HepG2 (cell line): ENCODE measurements around the gene KRTAP10-2. TPM values are rescaled to one million over a fixed set of nuclear protein-coding genes. Genes with fewer than 3 reads are reported as not detected.
A peak's percentile ranks its signal among the peaks of the same experiment; 100 is the strongest.
"Not testable (repeated sequence)": the region's sequence is repeated elsewhere in the genome, so short reads cannot be mapped to it uniquely, and the experiment has no call there.

ENCODE experiments used
- ATAC-seq: fragments of 200-7000 bp; cut with Tn5 transposase; 3 replicates; pipeline ENCODE4 v1.9.1; 2020; ENCODE audit warnings: mild to moderate bottlenecking, moderate library complexity
- BruUV-seq: library from RNA; stranded (reverse); fragments of 400-500 nt; replicated peaks from 2 replicates; lab custom pipeline; 2021; lab: Mats Ljungman, UMichigan
- CTCF ChIA-PET: fragments of 300-600 bp; formaldehyde crosslinking; extraction: SDS; loops from one replicate; lab custom pipeline; 2021; ENCODE audit warnings: low total read pairs, inconsistent platforms, low intra/inter-chr PET ratio; lab: Yijun Ruan, JAX
- POLR2A ChIA-PET: fragments of 350-600 bp; sonication (Branson Sonifier 250); formaldehyde crosslinking; loops from one replicate; lab custom pipeline; 2020; ENCODE audit warnings: antibody characterized with exemption, inconsistent platforms; lab: Yijun Ruan, JAX
- DNase-seq: peaks from one replicate; pipeline ENCODE4 v3.0.0-alpha.2; 2015; ENCODE audit warnings: low spot score
- FAIRE-seq: peaks from 3 replicates; lab custom pipeline; 2011; peaks lifted over from hg19 to GRCh38; lab: Jason Lieb, UNC
- H2AFZ ChIP-seq: one replicate; pipeline ENCODE4 v1.6.1; 2011; ENCODE audit warnings: low read length, inconsistent platforms
- H3K27ac ChIP-seq: fragments of 300-600 bp; 3 replicates; pipeline ENCODE4 v1.8.0; 2011; ENCODE audit warnings: mixed run types, mild to moderate bottlenecking, mixed read lengths, low read length, inconsistent platforms; ENCODE audit not compliant: insufficient read depth; ENCODE audit errors: extremely low read length
- H3K27me3 ChIP-seq, 2 experiments: fragments of 200-600 bp in 1 of 2; 2 replicates in 1 of 2; 3 replicates in 1 of 2; pipeline versions ENCODE4 v1.6.0 to v1.8.0; 2011; ENCODE audit warnings: low read length in 2 of 2, mild to moderate bottlenecking in 2 of 2, moderate library complexity in 2 of 2, inconsistent platforms in 1 of 2; ENCODE audit not compliant: insufficient read depth in 2 of 2, control insufficient read depth in 1 of 2
- H3K36me3 ChIP-seq, 2 experiments: fragments of 200-600 bp in 1 of 2; replicated peaks in 1 of 2; 2 replicates in 1 of 2; 3 replicates in 1 of 2; pipeline versions ENCODE4 v1.5.1 to v1.8.0; 2011; ENCODE audit warnings: low read length in 2 of 2, inconsistent platforms in 1 of 2; ENCODE audit not compliant: insufficient read depth in 2 of 2, control insufficient read depth in 1 of 2
- H3K4me1 ChIP-seq: 2 replicates; pipeline ENCODE4 v1.5.1; 2012; ENCODE audit warnings: low read length, inconsistent platforms; ENCODE audit not compliant: insufficient read depth
- H3K4me2 ChIP-seq: 2 replicates; pipeline ENCODE4 v1.6.0; 2011; ENCODE audit warnings: low read depth, low read length, inconsistent platforms
- H3K4me3 ChIP-seq, 3 experiments: fragments of 200-600 bp in 1 of 3; sonication (generic), shearing (Covaris generic) in 1 of 3; replicated peaks in 1 of 3; 2 replicates each; pipeline ENCODE4 v1.5.1; 2011 to 2016; ENCODE audit warnings: low read length in 3 of 3, inconsistent platforms in 2 of 3, low read depth in 2 of 3, mild to moderate bottlenecking in 2 of 3, control low read depth in 1 of 3, mixed read lengths in 1 of 3; ENCODE audit not compliant: insufficient read depth in 1 of 3
- H3K79me2 ChIP-seq: one replicate; pipeline ENCODE4 v1.6.1; 2011; ENCODE audit warnings: low read length, inconsistent platforms; ENCODE audit not compliant: insufficient read depth
- H3K9ac ChIP-seq: 2 replicates; pipeline ENCODE4 v1.6.0; 2011; ENCODE audit warnings: mild to moderate bottlenecking, low read depth, low read length, inconsistent platforms; ENCODE audit not compliant: insufficient read depth
- H3K9me3 ChIP-seq: 2 replicates; pipeline ENCODE4 v1.5.1; 2012; ENCODE audit warnings: mild to moderate bottlenecking, low read length
- H4K20me1 ChIP-seq: 2 replicates; pipeline ENCODE4 v1.6.0; 2011; ENCODE audit warnings: inconsistent platforms, mild to moderate bottlenecking, low read length, moderate library complexity; ENCODE audit not compliant: insufficient read depth
- ZMYM3 ChIP-seq: sonication (generic); formaldehyde crosslinking; IDR thresholded peaks from 2 replicates; pipeline ENCODE4 v1.5.1; 2020; ENCODE audit warnings: mild to moderate bottlenecking, missing genetic modification reagents
- WGBS: methylation state at CpG from one replicate; pipeline ENCODE4 v1.1.6; 2017; ENCODE audit warnings: low lambda C conversion rate; 5-methylcytosine and 5-hydroxymethylcytosine counted together
- in situ Hi-C: cut with HindIII; loops from 2 replicates; pipeline ENCODE4 v1.10.0; 2017; ENCODE audit warnings: low pct_unique_long_range_greater_than_20kb; ENCODE audit not compliant: extremely low pct_ligation_motif_present
- intact Hi-C: fragments of 100-400 bp; cut with micrococcal nuclease; formaldehyde crosslinking; loops from one replicate; pipeline ENCODE4 v1.10.0; 2022; ENCODE audit not compliant: unreplicated experiment
- polyA plus RNA-seq, 8 experiments: library from polyadenylated mRNA; depleted of rRNA in 3 of 8; stranded (reverse) in 7 of 8; unstranded in 1 of 8; fragments of >200 nt; fragmentation: Illumina TruSeq in 4 of 8; extraction: Trizol in 4 of 8; gene quantifications; 2 replicates each; pipeline versions ENCODE4 v1.2.1 to v1.2.3, GENCODE V29; 2011 to 2016; ENCODE audit warnings: low read depth in 4 of 8, missing spikeins in 1 of 8, mixed read lengths in 1 of 8; ENCODE audit not compliant: insufficient read depth in 1 of 8
- total RNA-seq, 5 experiments: library from RNA; depleted of rRNA; stranded (reverse); fragments of >200 nt; fragmentation: Illumina TruSeq; extraction: Trizol; gene quantifications; 2 replicates each; pipeline ENCODE4 v1.2.3, GENCODE V29; 2016; ENCODE audit warnings: low read depth in 1 of 5

KRTAP10-2 gene
- total and polyA plus RNA-seq, 2 of the 13 experiments (the other 11 are each of a cell fraction or from before 2014, with no cell fraction given): not detected

DNA sequence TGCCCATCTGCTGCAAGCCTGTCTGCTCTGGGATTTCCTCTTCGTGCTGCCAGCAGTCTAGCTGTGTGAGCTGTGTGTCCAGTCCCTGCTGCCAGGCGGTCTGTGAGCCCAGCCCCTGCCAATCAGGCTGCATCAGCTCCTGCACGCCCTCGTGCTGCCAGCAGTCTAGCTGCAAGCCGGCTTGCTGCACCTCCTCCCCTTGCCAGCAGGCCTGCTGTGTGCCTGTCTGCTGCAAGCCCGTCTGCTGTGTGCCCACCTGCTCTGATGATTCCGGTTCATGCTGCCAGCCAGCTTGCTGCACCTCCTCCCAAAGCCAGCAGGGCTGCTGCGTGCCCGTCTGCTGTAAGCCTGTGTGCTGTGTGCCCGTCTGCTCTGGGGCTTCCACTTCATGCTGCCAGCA lies 49.8 kb upstream of the KRTAP10-2 start:
- CTCF ChIA-PET, H3K4me3 ChIP-seq, H3K27me3 ChIP-seq, FAIRE-seq, ATAC-seq, intact Hi-C loops, H4K20me1 ChIP-seq, DNase-seq, H3K9me3 ChIP-seq, H3K4me1 ChIP-seq, H3K36me3 ChIP-seq, H3K79me2 ChIP-seq, POLR2A ChIA-PET, H3K27ac ChIP-seq, in situ Hi-C loops, H3K4me2 ChIP-seq, H2AFZ ChIP-seq, H3K9ac ChIP-seq, BruUV-seq: not testable (repeated sequence)
- WGBS: no CpG with 5 or more reads among the region's 10 CpGs

DNA sequence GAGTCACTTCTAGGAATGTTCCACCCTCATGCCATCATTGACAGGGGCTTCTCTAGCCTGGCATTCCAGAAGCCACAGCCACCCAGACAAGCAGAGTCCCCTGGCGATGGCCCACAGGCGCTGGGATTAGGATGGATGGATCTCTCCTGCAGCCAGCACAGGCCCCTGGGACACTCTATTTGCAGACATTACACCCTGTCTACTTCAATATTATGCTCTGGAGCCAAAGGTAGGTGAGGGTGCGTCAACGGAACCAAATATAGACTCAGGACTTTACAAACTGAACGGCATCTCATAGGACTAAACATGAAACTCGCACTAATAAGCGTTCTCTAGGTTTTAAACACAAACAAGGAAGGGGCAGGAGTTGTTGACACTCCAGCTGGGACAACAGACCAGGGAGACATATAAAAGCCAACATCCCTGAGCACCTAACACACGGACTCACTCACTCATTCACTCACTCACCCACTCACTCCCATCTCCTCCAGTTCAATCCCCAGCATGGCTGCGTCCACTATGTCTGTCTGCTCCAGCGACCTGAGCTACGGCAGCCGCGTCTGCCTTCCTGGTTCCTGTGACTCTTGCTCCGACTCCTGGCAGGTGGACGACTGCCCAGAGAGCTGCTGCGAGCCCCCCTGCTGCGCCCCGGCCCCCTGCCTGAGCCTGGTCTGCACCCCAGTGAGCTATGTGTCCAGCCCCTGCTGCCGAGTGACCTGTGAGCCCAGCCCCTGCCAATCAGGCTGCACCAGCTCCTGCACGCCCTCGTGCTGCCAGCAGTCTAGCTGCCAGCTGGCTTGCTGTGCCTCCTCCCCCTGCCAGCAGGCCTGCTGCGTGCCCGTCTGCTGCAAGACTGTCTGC lies 49.0 kb upstream of the KRTAP10-2 start, which contains the start of gene KRTAP10-7:
TSS of gene KRTAP10-7 (plus strand) at position 480 of the 861 bp plus-strand sequence. CDS start at position 505, 25 bp downstream.
- H3K36me3 ChIP-seq, FAIRE-seq, H3K4me3 ChIP-seq, in situ Hi-C loops, DNase-seq, H2AFZ ChIP-seq, BruUV-seq, POLR2A ChIA-PET, H3K9me3 ChIP-seq, ATAC-seq, H3K79me2 ChIP-seq, CTCF ChIA-PET, H3K27me3 ChIP-seq, H3K27ac ChIP-seq, H3K4me1 ChIP-seq, H3K4me2 ChIP-seq, H4K20me1 ChIP-seq, H3K9ac ChIP-seq, intact Hi-C loops: not testable (repeated sequence)
- 59% methylated on average over 17 of the region's 23 CpGs for WGBS
- 0 out of 2 replicates have a peak, but pooled peaks have one; percentile 2 for TF ChIP-seq ZMYM3
